Uterus (tissue), 2 donors: ENCODE results near the gene MAP4.

Experiments used
- CTCF ChIP-seq, 4 experiments: fragments of 200-600 bp in 2 of 4; fragments of 450-650 bp in 2 of 4; sonication (generic) in 2 of 4; IDR thresholded peaks; one replicate each; pipeline ENCODE4 v1.5.1; 2016 to 2019; ENCODE audit warnings: antibody characterized with exemption in 4 of 4, mild to moderate bottlenecking in 2 of 4, moderate library complexity in 1 of 4
- POLR2A ChIP-seq, 2 donors: fragments of 450-650 bp; IDR thresholded peaks; one replicate each; pipeline ENCODE4 v1.6.1; 2016; ENCODE audit warnings: antibody characterized with exemption in 2 of 2, mild to moderate bottlenecking in 1 of 2, moderate library complexity in 1 of 2

GRCh38 chr3:47838503-47838902, 177.7 kb downstream of the MAP4 start:
- no peak for TF ChIP-seq POLR2A (IDR thresholded peaks at IDR 0.05)
- no peak for TF ChIP-seq CTCF (IDR thresholded peaks at IDR 0.05)
